ENCODE measurements around the gene PIGM.

The PIGM gene

DNA sequence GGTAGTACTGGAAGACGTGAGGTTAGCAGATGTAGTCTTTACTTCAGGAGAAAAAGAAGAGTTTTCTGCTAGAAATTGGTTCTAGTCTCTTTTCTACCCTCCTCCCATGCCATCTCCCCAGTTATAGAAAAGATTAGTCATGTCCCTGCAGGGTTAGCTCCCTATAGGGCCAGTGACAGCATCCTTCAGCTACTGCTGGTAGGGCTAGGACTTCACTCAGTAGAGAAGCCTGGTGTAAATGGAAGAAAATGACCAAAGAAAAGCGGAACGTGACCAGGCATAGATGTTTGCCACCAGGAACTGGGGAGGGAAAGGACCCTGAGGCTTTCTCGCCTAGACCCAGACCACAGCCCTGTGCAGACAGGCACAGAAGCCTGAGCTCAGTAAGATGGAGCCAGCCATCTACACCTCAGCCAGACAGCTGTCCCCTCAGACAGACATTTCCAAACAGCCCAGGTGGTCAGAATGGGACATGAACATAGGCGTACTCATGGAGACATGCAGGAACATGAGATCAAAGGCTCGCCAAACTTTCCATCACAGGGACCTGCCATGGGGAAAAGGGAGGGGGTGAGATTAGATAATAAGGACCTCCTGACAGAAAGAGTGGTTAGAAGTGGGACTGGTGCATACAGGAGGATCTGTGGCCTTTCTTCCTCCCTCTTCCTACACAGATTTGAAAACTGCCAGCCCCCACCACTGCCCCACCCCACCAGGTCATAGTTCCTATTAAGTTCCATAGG is 54.3 kb downstream of the PIGM start:
- Histone ChIP-seq H3K4me3 (ENCODE audit: low read length) (no peak overlapping the region), H3K27me3 (ENCODE audit: insufficient read depth, low read length, poor library complexity) (no peaks in the 10 kb centered on the region), H3K79me1 (ENCODE audit: low read length) (no peaks in the 10 kb centered on the region), H2BK15ac (replicated peaks; ENCODE audit: low read depth) (no peak overlapping the region), H2BK120ac (ENCODE audit: low read depth, low read length) (no peak overlapping the region), H2BK5ac (ENCODE audit: low read length) (no peak overlapping the region), H4K5ac (ENCODE audit: low read length) (no peak overlapping the region), H3K4me1 (ENCODE audit: control insufficient read depth, low read depth, low read length) (no peaks in the 10 kb centered on the region), H3K27ac (ENCODE audit: low read depth, low read length) (no peak overlapping the region), H2AK5ac (ENCODE audit: low read length) (no peak overlapping the region), H3K4ac (ENCODE audit: low read depth, low read length) (no peak overlapping the region), H3K18ac (ENCODE audit: low read length) (no peak overlapping the region), H3K9ac (ENCODE audit: low read length) (no peak overlapping the region), H3K23ac (ENCODE audit: low read length) (no peak overlapping the region), H4K8ac (ENCODE audit: low read depth, low read length) (no peak overlapping the region), H3K4me2 (ENCODE audit: low read length) (no peak overlapping the region), H3K79me2 (ENCODE audit: control insufficient read depth, insufficient read depth, low read length) (no peaks in the 10 kb centered on the region), H3K56ac (ENCODE audit: low read length) (no peak overlapping the region), H3K36me3 (ENCODE audit: control insufficient read depth, insufficient read depth, low read length) (no peaks in the 10 kb centered on the region)
- no peak for DNase-seq
- WGBS (ENCODE audit: extremely low coverage, insufficient coverage, low lambda C conversion rate), result no CpG with 5 or more reads among the region's 6 CpGs

All from mesendoderm (in vitro differentiated cells).